ENCODE data around the gene VPS41. TPM values are rescaled to one million over a fixed set of nuclear protein-coding genes. Genes with fewer than 3 reads are reported as not detected.

The VPS41 gene
- total and polyA plus RNA-seq, 2 of the 13 experiments (the other 11 are each of a cell fraction or from before 2014, with no cell fraction given), result 12.1 to 43.4 TPM

- no peak for TF ChIP-seq ZNF766 (CRISPR knock-in tag; IDR thresholded peaks at IDR 0.05; ENCODE audit: borderline replicate concordance)
- no peak for TF ChIP-seq IRF1 (CRISPR knock-in tag; IDR thresholded peaks at IDR 0.05; ENCODE audit: low read depth)
- no peak for TF ChIP-seq ZNF263 (CRISPR knock-in tag; IDR thresholded peaks at IDR 0.05)
- TF ChIP-seq PLRG1 (conservative IDR thresholded peaks at IDR 0.05), result no peak
- no peak for TF ChIP-seq HIC2 (CRISPR knock-in tag; IDR thresholded peaks at IDR 0.05; ENCODE audit: low read depth)
- no peak for TF ChIP-seq ZNF781 (CRISPR knock-in tag; IDR thresholded peaks at IDR 0.05; ENCODE audit: borderline replicate concordance, not compliant biosample characterization)
- TF ChIP-seq TSC22D2 (CRISPR knock-in tag; IDR thresholded peaks at IDR 0.05; ENCODE audit: borderline replicate concordance), result no peak
These were observed 84.0 kb downstream of the VPS41 start (continued) for GRCh38 chr7:38824948-38825347.

- no peaks in the 10 kb centered on the region for H4K20me1 ChIP-seq (ENCODE audit: insufficient read depth, low read length)
- H3K79me2 ChIP-seq (ENCODE audit: insufficient read depth, low read length), result no peaks in the 10 kb centered on the region
- ATAC-seq, result no peak
- no peaks in the 10 kb centered on the region for H3K4me1 ChIP-seq (ENCODE audit: insufficient read depth, low read length)
- BruUV-seq (replicated peaks), result no TSS peak
- H3K9ac ChIP-seq (ENCODE audit: insufficient read depth, low read depth, low read length), result no peak overlapping the region
- intact Hi-C loops (cut with micrococcal nuclease; ENCODE audit: unreplicated experiment) (no loop called here), in situ Hi-C loops (cut with HindIII; ENCODE audit: extremely low pct_ligation_motif_present, low pct_unique_long_range_greater_than_20kb) (no loop called here)
- no peaks in the 10 kb centered on the region for H3K27me3 ChIP-seq (ENCODE audit: control insufficient read depth in 1 of 2, insufficient read depth in 2 of 2, low read length in 2 of 2)
- no peak overlapping the region for H3K4me2 ChIP-seq (ENCODE audit: low read depth, low read length)
- no peak overlapping the region for H3K27ac ChIP-seq (ENCODE audit: extremely low read length, insufficient read depth, low read length)
- ChIA-PET POLR2A (no interaction called here), CTCF (ENCODE audit: low intra/inter-chr PET ratio, low total read pairs) (no interaction called here)
- FAIRE-seq, result no peak
- 92% methylated on average over 1 of the region's 1 CpG for WGBS (ENCODE audit: low lambda C conversion rate)
- H2AFZ ChIP-seq (ENCODE audit: low read length), result no peak overlapping the region
- no peaks in the 10 kb centered on the region for H3K9me3 ChIP-seq (ENCODE audit: low read length)
- no peak overlapping the region for H3K4me3 ChIP-seq (replicated peaks in 1 of 3; ENCODE audit: insufficient read depth in 1 of 3, low read depth in 2 of 3, low read length in 3 of 3)
- no peak for DNase-seq (ENCODE audit: low spot score)
- TF ChIP-seq MAFK (conservative IDR thresholded peaks at IDR 0.05 in 1 of 2, IDR thresholded peaks at IDR 0.05 in 1 of 2; ENCODE audit: low read length in 2 of 2) (peak; percentile 49 to 74; a peak in 3 of 4 replicates), NFE2L2 (IDR thresholded peaks at IDR 0.05; ENCODE audit: low read length) (peak; percentile 79), EZH2 (conservative IDR thresholded peaks at IDR 0.05; ENCODE audit: low read depth, low read length) (no peak), MAFF (IDR thresholded peaks at IDR 0.05; ENCODE audit: low read depth, low read length) (0 out of 2 replicates have a peak, but pooled peaks have one; percentile 44)
- no peaks in the 10 kb centered on the region for H3K36me3 ChIP-seq (replicated peaks in 1 of 2; ENCODE audit: control insufficient read depth in 1 of 2, insufficient read depth in 2 of 2, low read length in 2 of 2)
These were observed 86.4 kb downstream of the VPS41 start for GRCh38 chr7:38822549-38822948.

All from HepG2 (cell line).